22Rv1 (cell line): ENCODE data around the gene OR4B1.

Experiments
- CTCF ChIP-seq: fragments of 450-650 bp; IDR thresholded peaks from 2 replicates; pipeline ENCODE4 v1.5.1; 2017; ENCODE audit warnings: mild to moderate bottlenecking
- ZFX ChIP-seq: fragments of 450-650 bp; IDR thresholded peaks from 2 replicates; pipeline ENCODE4 v1.6.1; 2017; ENCODE audit warnings: antibody characterized with exemption, borderline replicate concordance

- TF ChIP-seq CTCF, result no peak
- no peak for TF ChIP-seq ZFX
These were observed 25.9 kb downstream of the OR4B1 start for GRCh38 chr11:48242501-48242900.
